ENCODE measurements around the gene SH3BGRL2.

DNA sequence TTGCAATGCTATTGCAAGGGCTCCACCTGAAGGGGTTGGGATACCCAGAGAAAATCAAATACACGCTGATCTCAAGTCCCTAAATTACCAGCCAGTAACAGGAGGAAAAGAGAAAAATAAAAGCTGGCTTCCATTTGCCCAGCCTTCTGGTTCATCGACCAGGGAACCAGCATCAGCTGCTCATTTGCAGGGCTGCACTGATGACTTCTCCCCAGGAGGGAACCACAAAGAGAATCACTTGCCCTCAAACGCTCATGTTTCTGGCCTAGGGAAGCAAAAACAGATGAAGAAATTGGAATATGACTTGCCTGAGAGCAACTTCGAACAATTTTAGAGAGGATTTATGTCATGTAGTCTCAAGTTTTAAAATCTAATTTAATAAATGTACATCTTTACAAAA lies 119.7 kb downstream of the SH3BGRL2 start:
- TF ChIP-seq, protein P1, sequence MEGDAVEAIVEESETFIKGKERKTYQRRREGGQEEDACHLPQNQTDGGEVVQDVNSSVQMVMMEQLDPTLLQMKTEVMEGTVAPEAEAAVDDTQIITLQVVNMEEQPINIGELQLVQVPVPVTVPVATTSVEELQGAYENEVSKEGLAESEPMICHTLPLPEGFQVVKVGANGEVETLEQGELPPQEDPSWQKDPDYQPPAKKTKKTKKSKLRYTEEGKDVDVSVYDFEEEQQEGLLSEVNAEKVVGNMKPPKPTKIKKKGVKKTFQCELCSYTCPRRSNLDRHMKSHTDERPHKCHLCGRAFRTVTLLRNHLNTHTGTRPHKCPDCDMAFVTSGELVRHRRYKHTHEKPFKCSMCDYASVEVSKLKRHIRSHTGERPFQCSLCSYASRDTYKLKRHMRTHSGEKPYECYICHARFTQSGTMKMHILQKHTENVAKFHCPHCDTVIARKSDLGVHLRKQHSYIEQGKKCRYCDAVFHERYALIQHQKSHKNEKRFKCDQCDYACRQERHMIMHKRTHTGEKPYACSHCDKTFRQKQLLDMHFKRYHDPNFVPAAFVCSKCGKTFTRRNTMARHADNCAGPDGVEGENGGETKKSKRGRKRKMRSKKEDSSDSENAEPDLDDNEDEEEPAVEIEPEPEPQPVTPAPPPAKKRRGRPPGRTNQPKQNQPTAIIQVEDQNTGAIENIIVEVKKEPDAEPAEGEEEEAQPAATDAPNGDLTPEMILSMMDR (IDR thresholded peaks at IDR 0.05): no peak
- no peak for TF ChIP-seq POLR2A (IDR thresholded peaks at IDR 0.05)
